GM23338 (cell line): ENCODE measurements around the gene DYRK1A. TPM values are rescaled to one million over a fixed set of nuclear protein-coding genes. Genes with fewer than 3 reads are reported as not detected.

Experiments used
- ATAC-seq: fragments of 200-7000 bp; cut with Tn5 transposase; 3 replicates; pipeline ENCODE4 v1.9.1; 2020
- DNase-seq: peaks from one replicate; pipeline ENCODE4 v3.0.0-alpha.2; 2015; ENCODE audit warnings: low spot score
- H2AFZ ChIP-seq: fragments of 200-600 bp; sonication (generic); 2 replicates; pipeline ENCODE4 v1.8.0; 2016; ENCODE audit warnings: antibody characterized with exemption, mild to moderate bottlenecking, moderate library complexity
- H3F3A ChIP-seq: fragments of 200-600 bp; sonication (generic); replicated peaks from 2 replicates; pipeline ENCODE4 v1.8.0; 2017; ENCODE audit warnings: antibody characterized with exemption, mixed run types, low read depth
- H3K27ac ChIP-seq: fragments of 200-600 bp; sonication (generic); 2 replicates; pipeline ENCODE4 v1.6.1; 2016; ENCODE audit warnings: low read depth
- H3K27me3 ChIP-seq: fragments of 200-600 bp; sonication (generic); 2 replicates; pipeline ENCODE4 v1.8.0; 2016; ENCODE audit warnings: mild to moderate bottlenecking, mixed run types, moderate library complexity; ENCODE audit not compliant: insufficient read depth
- H3K36me3 ChIP-seq: fragments of 200-600 bp; sonication (generic); 2 replicates; pipeline ENCODE4 v1.8.0; 2016; ENCODE audit warnings: mild to moderate bottlenecking; ENCODE audit not compliant: insufficient read depth
- H3K4me1 ChIP-seq: fragments of 200-600 bp; sonication (generic); 2 replicates; pipeline ENCODE4 v1.8.0; 2016; ENCODE audit warnings: mild to moderate bottlenecking, moderate library complexity; ENCODE audit not compliant: insufficient read depth
- H3K4me2 ChIP-seq: fragments of 200-600 bp; sonication (generic); 2 replicates; pipeline ENCODE4 v1.7.1; 2017; ENCODE audit warnings: mixed run types
- H3K4me3 ChIP-seq: fragments of 200-600 bp; sonication (generic); 2 replicates; pipeline ENCODE4 v1.6.1; 2016; ENCODE audit warnings: mixed run types
- H3K79me2 ChIP-seq: fragments of 200-600 bp; sonication (generic); replicated peaks from 2 replicates; pipeline ENCODE4 v1.8.0; 2017; ENCODE audit warnings: mild to moderate bottlenecking; ENCODE audit not compliant: insufficient read depth
- H3K9me2 ChIP-seq: fragments of 200-600 bp; sonication (generic); 2 replicates; pipeline ENCODE4 v1.8.0; 2017; ENCODE audit not compliant: insufficient read depth
- H4K20me1 ChIP-seq: fragments of 200-600 bp; sonication (generic); replicated peaks from 2 replicates; pipeline ENCODE4 v1.8.0; 2017; ENCODE audit warnings: mild to moderate bottlenecking; ENCODE audit not compliant: insufficient read depth
- H3K27ac Mint-ChIP-seq: 2 replicates; pipeline ENCODE4 v1.8.0; 2020; ENCODE audit warnings: inconsistent platforms, mild to moderate bottlenecking, moderate library complexity, mixed read lengths
- H3K27me3 Mint-ChIP-seq: 3 replicates; pipeline ENCODE4 v1.8.0; 2022; ENCODE audit warnings: low read depth, mild to moderate bottlenecking, moderate library complexity, mixed read lengths, inconsistent platforms; ENCODE audit not compliant: insufficient read depth, poor library complexity
- H3K36me3 Mint-ChIP-seq: 3 replicates; pipeline ENCODE4 v1.8.0; 2021; ENCODE audit warnings: low read depth, mild to moderate bottlenecking, inconsistent platforms, moderate library complexity, mixed read lengths
- H3K4me1 Mint-ChIP-seq: 3 replicates; pipeline ENCODE4 v1.8.0; 2020; ENCODE audit warnings: mild to moderate bottlenecking, inconsistent platforms, mixed read lengths
- H3K4me3 Mint-ChIP-seq: 3 replicates; pipeline ENCODE4 v1.8.0; 2021; ENCODE audit warnings: moderate library complexity, mild to moderate bottlenecking, inconsistent platforms, mixed read lengths
- H3K9me3 Mint-ChIP-seq: 3 replicates; pipeline ENCODE4 v1.8.0; 2020; ENCODE audit warnings: moderate library complexity, mild to moderate bottlenecking, inconsistent platforms, mixed read lengths
- CREB1 ChIP-seq: fragments of 250-450 bp; sonication (Bioruptor Pico); IDR thresholded peaks from 2 replicates; pipeline ENCODE4 v1.5.0; 2020; ENCODE audit warnings: low read depth, mild to moderate bottlenecking, moderate library complexity
- CTCF ChIP-seq, 2 experiments: fragments of 200-600 bp in 1 of 2; sonication (generic) in 1 of 2; conservative IDR thresholded peaks; 2 replicates each; pipeline versions ENCODE4 v1.5.1 to v1.6.1; 2016 to 2017; ENCODE audit warnings: antibody characterized with exemption in 2 of 2, low read depth in 2 of 2, mild to moderate bottlenecking in 2 of 2, moderate library complexity in 1 of 2
- ETS1 ChIP-seq: IDR thresholded peaks from 2 replicates; pipeline ENCODE4 v1.6.1; 2016; ENCODE audit warnings: antibody characterized with exemption
- EZH2 ChIP-seq: fragments of 200-600 bp; sonication (generic); IDR thresholded peaks from one replicate; pipeline ENCODE4 v1.8.0; 2017; ENCODE audit warnings: antibody characterized with exemption, mild to moderate bottlenecking, low read depth; ENCODE audit not compliant: unreplicated experiment
- EZH2phosphoT487 ChIP-seq: fragments of 200-600 bp; sonication (generic); IDR thresholded peaks from one replicate; pipeline ENCODE4 v1.8.1; 2018; ENCODE audit warnings: antibody characterized with exemption; ENCODE audit not compliant: unreplicated experiment
- JUNB ChIP-seq: IDR thresholded peaks from one replicate; pipeline ENCODE4 v1.6.1; 2016; ENCODE audit warnings: antibody characterized with exemption; ENCODE audit not compliant: unreplicated experiment
- NANOG ChIP-seq: IDR thresholded peaks from 2 replicates; pipeline ENCODE4 v1.6.1; 2016; ENCODE audit warnings: antibody characterized with exemption, borderline replicate concordance
- REST ChIP-seq: IDR thresholded peaks from one replicate; pipeline ENCODE4 v1.6.1; 2018; ENCODE audit warnings: antibody characterized with exemption; ENCODE audit not compliant: unreplicated experiment
- STAT1 ChIP-seq: IDR thresholded peaks from one replicate; pipeline ENCODE4 v1.6.1; 2016; ENCODE audit warnings: antibody characterized with exemption; ENCODE audit not compliant: unreplicated experiment
- ZNF114 ChIP-seq: fragments of 250-450 bp; sonication (Bioruptor Pico); IDR thresholded peaks from 2 replicates; pipeline ENCODE4 v1.5.0; 2020; ENCODE audit warnings: mild to moderate bottlenecking, moderate library complexity
- ZNF331 ChIP-seq: fragments of 250-450 bp; sonication (Bioruptor Pico); IDR thresholded peaks from 2 replicates; pipeline ENCODE4 v1.5.0; 2020; ENCODE audit warnings: low read depth, mild to moderate bottlenecking, moderate library complexity
- polyA plus RNA-seq: library from polyadenylated mRNA; unstranded; fragments of >200 nt; fragmentation: Nextera tagmentation; extraction: Ambion mirVana; gene quantifications from 2 replicates; pipeline ENCODE4 v1.2.1, GENCODE V29; 2016
- total RNA-seq: library from RNA; depleted of rRNA; stranded (reverse); fragments of >200 nt; shearing (Covaris generic); gene quantifications from 2 replicates; pipeline ENCODE4 v1.2.3, GENCODE V29; 2014

The DYRK1A gene
- total and polyA plus RNA-seq, 2 experiments from 2014 or later = 10.3 to 84.7 TPM

DNA sequence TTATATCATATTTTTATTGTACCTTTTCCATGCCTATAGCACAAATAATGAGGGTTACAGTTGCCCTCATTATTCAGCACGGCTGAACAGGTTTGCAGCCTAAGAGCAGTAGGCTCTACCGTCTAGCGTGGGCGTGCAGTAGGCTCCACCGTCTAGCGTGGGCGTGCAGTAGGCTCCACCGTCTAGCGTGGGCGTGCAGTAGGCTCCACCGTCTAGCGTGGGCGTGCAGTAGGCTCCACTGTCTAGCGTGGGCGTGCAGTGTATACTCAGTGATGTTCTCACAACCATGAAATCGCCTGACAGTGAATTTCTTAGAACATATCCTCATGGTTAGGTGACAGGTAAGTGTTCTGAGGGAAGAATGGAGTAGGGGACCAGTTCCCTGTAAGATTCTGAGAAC, 84.9 kb downstream of the DYRK1A start:
- DNase-seq = no peak
- ATAC-seq = no peak
- Histone ChIP-seq H4K20me1 (peaks cover 55% of the 10 kb centered on the region), H3K4me1 (peaks cover 64% of the 10 kb centered on the region), H3K27ac (peak overlapping the region; percentile 62; the same call in 1 of the 2 replicates), H3K79me2 (peaks cover 100% of the 10 kb centered on the region), H3K4me3 (no peak overlapping the region), H3K4me2 (peak overlapping the region; percentile 22; the same call in 1 of the 2 replicates), H3K36me3 (no peaks in the 10 kb centered on the region), H3F3A (no peaks in the 10 kb centered on the region), H2AFZ (no peak overlapping the region), H3K9me2 (no peaks in the 10 kb centered on the region), H3K27me3 (no peaks in the 10 kb centered on the region)
- no peak for TF ChIP-seq CTCF (conservative IDR thresholded peaks at IDR 0.05; ENCODE audit: low read depth in 2 of 2)
- TF ChIP-seq NANOG = no peak
- TF ChIP-seq EZH2 = no peak
- no peak for TF ChIP-seq ETS1
- no peak for TF ChIP-seq CREB1
- no peak for TF ChIP-seq REST
- Mint-ChIP-seq H3K9me3 (no peaks in the 10 kb centered on the region), H3K4me1 (peaks cover 66% of the 10 kb centered on the region), H3K36me3 (peaks cover 5% of the 10 kb centered on the region; the same call in 2 of the 3 replicates), H3K4me3 (no peak overlapping the region), H3K27ac (no peak overlapping the region), H3K27me3 (peaks cover 8% of the 10 kb centered on the region)

GRCh38 chr21:37452227-37452626, 85.7 kb downstream of the DYRK1A start:
- DNase-seq = no peak
- Mint-ChIP-seq H3K4me1 (peaks cover 68% of the 10 kb centered on the region), H3K9me3 (no peaks in the 10 kb centered on the region), H3K27ac (no peak overlapping the region), H3K36me3 (peaks cover 5% of the 10 kb centered on the region; the same call in 2 of the 3 replicates), H3K4me3 (no peak overlapping the region), H3K27me3 (peaks cover 8% of the 10 kb centered on the region)
- Histone ChIP-seq H2AFZ (no peak overlapping the region), H3K36me3 (no peaks in the 10 kb centered on the region), H4K20me1 (peaks cover 55% of the 10 kb centered on the region), H3K4me3 (no peak overlapping the region), H3F3A (no peaks in the 10 kb centered on the region), H3K9me2 (no peaks in the 10 kb centered on the region), H3K79me2 (peaks cover 100% of the 10 kb centered on the region), H3K4me2 (peak overlapping the region; percentile 22; the same call in 1 of the 2 replicates), H3K27me3 (no peaks in the 10 kb centered on the region), H3K4me1 (peaks cover 61% of the 10 kb centered on the region), H3K27ac (no peak overlapping the region)
- ATAC-seq = peak; percentile 13; the same call in 2 of the 3 replicates
- TF ChIP-seq JUNB (no peak), ZNF114 (CRISPR knock-in tag) (no peak), STAT1 (no peak), REST (no peak), ETS1 (no peak), ZNF331 (CRISPR knock-in tag) (no peak), EZH2phosphoT487 (no peak), CREB1 (no peak), NANOG (no peak)
